ENCODE data around the gene CEP135. TPM values are rescaled to one million over a fixed set of nuclear protein-coding genes. Genes with fewer than 3 reads are reported as not detected.

CEP135 gene
- total and polyA plus RNA-seq, 8 donors, result 1.3 to 4.3 (median 1.9) TPM

DNA sequence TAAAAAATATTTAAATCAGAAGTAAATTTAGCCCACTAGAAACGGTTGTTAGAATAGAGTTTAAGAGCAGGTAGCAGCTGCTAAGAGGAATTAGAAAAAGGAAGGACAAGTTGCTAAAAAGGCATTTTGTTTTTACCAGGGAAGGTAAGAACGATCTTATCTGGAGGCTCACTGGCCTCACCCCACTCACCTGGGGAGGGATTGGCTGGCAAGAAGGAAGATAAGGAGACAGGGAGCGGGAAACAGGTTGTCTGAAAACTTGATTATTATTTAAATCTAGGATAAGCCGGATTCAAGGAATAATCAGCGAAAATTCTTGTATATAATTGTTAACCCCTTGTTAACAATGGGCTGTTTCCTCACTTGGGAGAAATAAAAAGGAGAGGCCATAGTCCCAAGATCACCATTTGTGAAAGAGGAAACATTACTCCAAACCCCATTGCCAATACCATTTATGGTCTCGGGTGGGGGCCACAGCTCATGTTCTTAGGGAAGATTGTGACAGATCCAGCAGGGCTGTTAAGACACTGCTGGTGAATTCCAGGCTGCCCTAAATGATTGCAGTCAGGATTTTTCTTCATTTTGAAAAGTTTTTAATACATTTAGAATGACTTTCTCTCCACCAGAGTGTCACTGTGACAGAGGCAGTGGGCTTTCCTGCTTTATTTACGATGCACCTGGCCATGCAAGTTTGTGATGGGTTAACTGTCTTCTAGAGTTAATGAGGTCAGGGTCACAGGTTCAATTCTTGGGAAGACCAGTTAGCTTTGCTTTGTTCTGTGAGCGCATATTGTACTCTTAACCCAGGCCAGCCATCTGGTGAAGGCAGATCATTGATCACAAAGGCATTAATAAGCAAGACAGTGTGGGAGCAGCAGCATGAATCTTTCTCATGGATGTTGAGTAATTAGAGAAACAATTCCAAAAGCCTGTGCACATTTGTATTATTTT lies 106.6 kb downstream of the CEP135 start:
- H3K4me1 ChIP-seq, result no peaks in the 10 kb centered on the region
- H3K9me3 ChIP-seq, result no peaks in the 10 kb centered on the region
- no peak overlapping the region for H3K4me3 ChIP-seq
- TF ChIP-seq, protein P1, sequence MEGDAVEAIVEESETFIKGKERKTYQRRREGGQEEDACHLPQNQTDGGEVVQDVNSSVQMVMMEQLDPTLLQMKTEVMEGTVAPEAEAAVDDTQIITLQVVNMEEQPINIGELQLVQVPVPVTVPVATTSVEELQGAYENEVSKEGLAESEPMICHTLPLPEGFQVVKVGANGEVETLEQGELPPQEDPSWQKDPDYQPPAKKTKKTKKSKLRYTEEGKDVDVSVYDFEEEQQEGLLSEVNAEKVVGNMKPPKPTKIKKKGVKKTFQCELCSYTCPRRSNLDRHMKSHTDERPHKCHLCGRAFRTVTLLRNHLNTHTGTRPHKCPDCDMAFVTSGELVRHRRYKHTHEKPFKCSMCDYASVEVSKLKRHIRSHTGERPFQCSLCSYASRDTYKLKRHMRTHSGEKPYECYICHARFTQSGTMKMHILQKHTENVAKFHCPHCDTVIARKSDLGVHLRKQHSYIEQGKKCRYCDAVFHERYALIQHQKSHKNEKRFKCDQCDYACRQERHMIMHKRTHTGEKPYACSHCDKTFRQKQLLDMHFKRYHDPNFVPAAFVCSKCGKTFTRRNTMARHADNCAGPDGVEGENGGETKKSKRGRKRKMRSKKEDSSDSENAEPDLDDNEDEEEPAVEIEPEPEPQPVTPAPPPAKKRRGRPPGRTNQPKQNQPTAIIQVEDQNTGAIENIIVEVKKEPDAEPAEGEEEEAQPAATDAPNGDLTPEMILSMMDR (IDR thresholded peaks at IDR 0.05), result no peak
- FAIRE-seq (no peak), ATAC-seq (no peak), DNase-seq (no peak)
- 35 to 40% methylated on average over 8 of the region's 8 CpGs for WGBS, 2 donors
- no peak overlapping the region for H3K27ac ChIP-seq
- peaks cover 0 to 19% (median 10%) of the 10 kb centered on the region in 4 donors for H3K27me3 ChIP-seq
- intact Hi-C loops (cut with DNase I), result no loop called here
- no peaks in the 10 kb centered on the region for H3K36me3 ChIP-seq

DNA sequence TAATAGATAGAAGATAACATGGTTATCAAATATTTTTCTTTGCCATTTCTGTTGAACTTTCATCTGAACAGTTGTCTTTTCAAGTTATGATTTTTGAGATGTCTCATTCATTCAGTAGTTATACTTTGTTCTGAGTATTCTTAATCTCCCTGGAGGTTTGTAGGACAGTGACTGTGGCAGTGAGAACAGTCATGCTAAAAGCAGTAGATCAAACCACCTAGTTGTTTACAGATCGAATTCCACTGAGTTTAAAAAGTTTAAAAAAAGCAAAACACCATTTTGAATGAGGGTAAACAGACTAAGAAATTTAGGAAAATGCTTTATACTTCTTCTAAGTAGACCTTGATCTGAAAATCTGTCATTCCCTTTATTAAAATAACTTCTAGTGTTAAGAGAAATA lies 107.2 kb downstream of the CEP135 start:
- FAIRE-seq (no peak), DNase-seq (no peak), ATAC-seq (no peak)
- no peak overlapping the region for H3K27ac ChIP-seq
- H3K4me1 ChIP-seq, result no peaks in the 10 kb centered on the region
- TF ChIP-seq, protein P1 (IDR thresholded peaks at IDR 0.05), result no peak
- intact Hi-C loops (cut with DNase I), result no loop called here
- H3K27me3 ChIP-seq, result peaks cover 0 to 18% (median 8%) of the 10 kb centered on the region in 4 donors
- 44 to 49% methylated on average over 1 of the region's 1 CpG for WGBS, 2 donors
- H3K4me3 ChIP-seq, result no peak overlapping the region
- no peaks in the 10 kb centered on the region for H3K36me3 ChIP-seq
- no peaks in the 10 kb centered on the region for H3K9me3 ChIP-seq

DNA sequence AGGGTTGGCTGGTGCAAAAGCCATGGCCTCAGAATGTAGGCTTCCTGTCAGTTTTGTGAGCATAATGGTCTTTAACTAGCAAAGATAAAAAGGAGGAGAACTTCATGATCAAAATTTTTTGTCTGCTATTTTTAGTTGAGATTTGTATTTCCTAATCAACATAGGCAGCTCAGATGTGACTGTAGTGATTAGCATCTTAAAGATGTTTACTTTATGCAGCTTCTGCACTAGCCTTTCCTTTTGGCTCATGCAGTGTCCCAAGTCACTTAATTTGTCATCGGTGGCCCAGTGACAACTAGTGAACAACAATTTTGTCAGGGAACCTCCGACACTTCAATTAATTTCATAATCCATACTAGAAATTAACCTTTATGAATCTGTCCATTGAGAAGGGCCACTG lies 109.8 kb downstream of the CEP135 start:
- no peak overlapping the region for H3K4me3 ChIP-seq
- WGBS, 2 donors, result 75 to 77% methylated on average over 2 of the region's 2 CpGs
- FAIRE-seq (no peak), ATAC-seq (no peak), DNase-seq (no peak)
- H3K36me3 ChIP-seq, result no peaks in the 10 kb centered on the region
- H3K27me3 ChIP-seq, result no peaks in the 10 kb centered on the region
- no peaks in the 10 kb centered on the region for H3K4me1 ChIP-seq
- no peak overlapping the region for H3K27ac ChIP-seq
- intact Hi-C loops (cut with DNase I), result no loop called here
- no peaks in the 10 kb centered on the region for H3K9me3 ChIP-seq
- TF ChIP-seq, protein P1 (IDR thresholded peaks at IDR 0.05), result no peak

DNA sequence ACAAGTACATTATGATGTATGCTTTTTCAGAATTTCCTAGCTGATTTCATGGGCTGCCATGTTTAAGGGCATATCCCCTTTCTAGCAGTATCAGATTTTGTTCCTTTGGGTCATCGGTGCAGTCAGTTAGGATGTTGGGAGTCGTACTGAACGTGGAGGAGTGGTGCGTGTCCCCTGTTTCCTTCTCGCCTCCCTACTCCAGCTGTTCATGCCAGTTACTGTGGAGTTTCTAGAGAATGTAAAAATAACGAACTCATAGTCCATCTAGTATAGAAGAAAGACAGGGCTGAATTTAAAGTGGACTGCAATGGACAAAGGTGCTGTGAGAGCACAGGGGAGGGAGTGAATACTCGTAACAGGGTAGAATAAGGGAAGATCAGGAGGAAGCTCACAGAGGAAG lies 111.3 kb downstream of the CEP135 start:
- DNase-seq (no peak), FAIRE-seq (no peak), ATAC-seq (no peak)
- H3K27ac ChIP-seq, result no peak overlapping the region
- no peaks in the 10 kb centered on the region for H3K27me3 ChIP-seq
- 78 to 88% methylated on average over 7 of the region's 7 CpGs for WGBS, 2 donors
- H3K4me3 ChIP-seq, result no peak overlapping the region
- no peaks in the 10 kb centered on the region for H3K9me3 ChIP-seq
- H3K4me1 ChIP-seq, result no peaks in the 10 kb centered on the region
- intact Hi-C loops (cut with DNase I), result no loop called here
- no peaks in the 10 kb centered on the region for H3K36me3 ChIP-seq
- TF ChIP-seq, protein P1 (IDR thresholded peaks at IDR 0.05), result no peak

DNA sequence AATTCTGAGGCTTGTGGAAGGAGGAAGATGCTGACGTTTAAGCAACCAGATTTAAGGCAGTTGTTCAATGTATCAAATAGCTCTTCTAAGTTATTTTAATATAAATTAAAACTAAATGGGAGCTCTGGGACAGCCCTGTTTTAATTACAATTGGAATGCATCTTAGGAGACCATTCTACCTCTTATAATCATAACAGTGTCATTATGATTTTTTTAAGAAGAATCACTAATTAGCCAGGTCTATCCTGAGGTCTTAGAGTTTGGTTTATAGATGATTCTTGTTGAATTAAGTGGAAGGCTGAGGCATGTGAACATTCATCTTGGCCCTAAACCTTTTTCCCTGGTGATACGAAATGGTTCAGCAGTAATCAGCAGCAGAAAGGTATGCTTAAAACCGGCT lies 113.4 kb downstream of the CEP135 start:
- Histone ChIP-seq H3K36me3 (no peaks in the 10 kb centered on the region), H3K9me3 (no peaks in the 10 kb centered on the region), H3K4me3 (no peak overlapping the region), H3K4me1 (no peaks in the 10 kb centered on the region), H3K27ac (no peak overlapping the region), H3K27me3 (no peaks in the 10 kb centered on the region)
- FAIRE-seq (no peak), ATAC-seq (no peak), DNase-seq (no peak)
- TF ChIP-seq, protein P1 (IDR thresholded peaks at IDR 0.05), result no peak
- intact Hi-C loops (cut with DNase I), result no loop called here
- 46 to 64% methylated on average over 3 of the region's 3 CpGs for WGBS, 2 donors
